HUES6 (cell line): ENCODE data around the gene TNNI3K.

Experiments
- H3K27ac ChIP-seq: 2 replicates; pipeline ENCODE4 v1.7.0; 2013; ENCODE audit warnings: low read depth, mild to moderate bottlenecking, low read length, inconsistent platforms
- H3K27me3 ChIP-seq: 2 replicates; pipeline ENCODE4 v1.6.1; 2013; ENCODE audit warnings: low read length; ENCODE audit not compliant: control insufficient read depth, insufficient read depth
- H3K36me3 ChIP-seq: 2 replicates; pipeline ENCODE4 v1.6.1; 2013; ENCODE audit warnings: low read length; ENCODE audit not compliant: control insufficient read depth, insufficient read depth
- H3K4me1 ChIP-seq: 2 replicates; pipeline ENCODE4 v1.6.1; 2013; ENCODE audit warnings: low read length; ENCODE audit not compliant: control insufficient read depth, insufficient read depth
- H3K4me3 ChIP-seq: 2 replicates; pipeline ENCODE4 v1.5.1; 2013; ENCODE audit warnings: low read depth, low read length
- H3K9ac ChIP-seq: one replicate; pipeline ENCODE4 v1.6.1; 2013; ENCODE audit warnings: mild to moderate bottlenecking, low read length
- H3K9me3 ChIP-seq: 2 replicates; pipeline ENCODE4 v1.6.1; 2013; ENCODE audit warnings: low read depth, low read length; ENCODE audit not compliant: control insufficient read depth, insufficient read depth

The TNNI3K gene

DNA sequence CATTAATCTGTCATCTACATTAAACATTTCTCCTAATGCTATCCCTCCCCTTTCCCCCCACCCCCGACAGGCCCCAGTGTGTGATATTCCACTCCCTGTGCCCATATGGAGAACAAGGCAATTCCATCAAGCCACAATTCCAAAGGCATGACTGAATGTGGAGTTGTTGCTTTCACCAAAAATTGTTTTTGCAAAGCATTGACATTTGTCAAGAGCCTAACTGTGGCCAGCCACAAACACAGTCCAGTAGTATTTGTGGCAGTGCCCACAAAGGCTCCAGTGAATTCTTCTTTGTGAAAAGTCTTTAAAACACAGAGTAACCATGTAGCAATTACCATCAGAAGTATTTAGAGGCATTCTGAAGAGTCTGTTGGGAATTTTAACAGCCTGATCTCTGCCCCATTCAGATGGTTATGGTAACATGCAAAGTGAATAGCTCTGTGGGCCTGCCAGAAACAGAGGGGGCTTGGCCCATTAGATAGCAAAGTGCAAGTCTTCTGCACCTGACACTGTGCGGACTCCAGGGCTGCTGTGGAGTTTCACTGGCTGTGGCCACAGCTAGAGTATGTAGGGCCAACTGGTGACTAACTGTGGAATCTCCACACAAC lies 288.8 kb downstream of the TNNI3K start:
- Histone ChIP-seq H3K27me3 (no peaks in the 10 kb centered on the region), H3K36me3 (no peaks in the 10 kb centered on the region), H3K4me1 (peaks cover 40% of the 10 kb centered on the region), H3K9ac (no peak overlapping the region), H3K4me3 (no peak overlapping the region), H3K27ac (no peak overlapping the region), H3K9me3 (no peaks in the 10 kb centered on the region)

DNA sequence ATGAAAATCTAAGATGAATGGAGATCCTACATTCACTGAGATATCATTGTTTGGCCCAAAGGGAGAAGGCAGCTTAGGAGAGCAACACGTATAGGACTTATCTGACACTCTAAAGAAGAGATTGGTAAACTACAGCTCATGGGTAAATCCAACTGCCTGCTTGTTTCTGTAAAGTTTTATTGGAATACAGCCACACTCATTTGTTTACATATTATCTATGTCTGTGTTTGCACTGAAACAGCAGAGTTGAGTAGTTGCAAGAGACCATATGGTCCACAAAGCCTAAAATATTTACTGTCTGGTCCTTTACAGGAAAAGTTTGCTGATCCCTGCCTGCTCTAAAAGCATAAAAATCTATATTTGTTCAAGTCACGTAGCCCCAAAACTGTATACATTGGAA lies 291.5 kb downstream of the TNNI3K start:
- H3K4me1 ChIP-seq, result peaks cover 37% of the 10 kb centered on the region

DNA sequence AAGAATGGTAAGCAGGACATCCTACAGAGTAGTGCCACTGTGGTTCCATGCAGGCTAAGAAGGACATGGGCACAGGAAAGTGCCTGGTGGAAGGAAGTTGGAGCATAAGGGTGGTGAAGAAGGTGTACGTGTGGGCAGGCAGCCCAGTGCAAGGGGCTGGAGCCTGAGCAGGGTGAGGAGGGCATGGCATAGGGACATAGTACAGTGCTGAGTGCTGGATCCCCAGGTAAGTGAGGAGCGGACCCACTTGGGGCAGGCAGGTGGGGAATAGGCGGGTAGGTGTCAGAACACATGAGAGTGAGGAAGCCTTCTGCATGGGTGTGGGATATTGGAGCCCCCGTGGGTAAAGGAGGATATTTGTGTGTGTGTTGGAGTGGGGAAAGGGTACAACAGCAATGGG lies 292.9 kb downstream of the TNNI3K start:
- no peak overlapping the region for H3K9ac ChIP-seq
- H3K27me3 ChIP-seq, result no peaks in the 10 kb centered on the region
- no peaks in the 10 kb centered on the region for H3K9me3 ChIP-seq
- H3K27ac ChIP-seq, result no peak overlapping the region
- no peak overlapping the region for H3K4me3 ChIP-seq
- no peaks in the 10 kb centered on the region for H3K36me3 ChIP-seq
- peaks cover 23% of the 10 kb centered on the region for H3K4me1 ChIP-seq

More for the DNA sequence above, 291.5 kb downstream of the TNNI3K start:
- Histone ChIP-seq H3K9ac (no peak overlapping the region), H3K36me3 (no peaks in the 10 kb centered on the region), H3K4me3 (no peak overlapping the region), H3K27me3 (no peaks in the 10 kb centered on the region), H3K9me3 (no peaks in the 10 kb centered on the region), H3K27ac (no peak overlapping the region)

DNA sequence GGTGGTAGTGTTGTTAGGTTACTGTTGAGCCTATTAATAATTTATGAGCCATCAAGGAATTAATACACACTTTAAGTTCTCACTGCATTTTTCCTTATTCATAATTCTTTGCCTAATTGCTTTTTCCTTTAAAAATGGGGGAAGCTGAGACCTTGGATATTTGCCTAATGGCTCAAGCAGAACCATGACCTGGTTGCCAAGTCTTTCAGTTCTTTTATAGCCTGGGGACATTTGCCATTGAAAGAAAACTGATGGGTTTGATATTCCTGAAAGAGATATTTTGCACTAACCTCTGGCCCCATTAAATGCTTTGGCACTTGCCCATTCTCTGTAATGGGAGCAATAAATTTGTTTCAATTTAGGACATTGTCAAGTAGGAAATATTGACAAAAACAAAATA lies 295.7 kb downstream of the TNNI3K start:
- Histone ChIP-seq H3K9me3 (no peaks in the 10 kb centered on the region), H3K4me3 (no peak overlapping the region), H3K36me3 (no peaks in the 10 kb centered on the region), H3K27me3 (no peaks in the 10 kb centered on the region), H3K9ac (no peak overlapping the region), H3K27ac (no peak overlapping the region), H3K4me1 (0 out of 2 replicates have a peak, but pooled peaks cover 2% of the 10 kb centered on the region)

DNA sequence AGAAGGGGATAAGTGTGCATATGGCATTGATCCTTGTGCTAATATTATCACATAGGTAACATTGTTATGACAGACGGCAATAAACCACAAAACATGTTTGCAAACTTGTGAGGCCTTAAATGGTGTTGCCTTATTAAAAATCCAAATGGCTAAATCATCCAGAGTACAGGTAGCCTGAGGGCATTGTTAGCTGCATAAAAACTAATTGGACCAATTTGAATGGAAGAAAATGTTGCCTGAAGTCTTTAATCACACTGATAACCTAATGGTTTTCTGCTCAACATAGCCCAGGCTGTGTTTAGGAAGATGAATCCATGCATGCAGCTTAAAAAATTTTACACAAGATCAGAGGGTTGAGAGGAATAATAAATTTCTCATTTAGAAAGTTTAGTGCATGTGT lies 296.6 kb downstream of the TNNI3K start:
- H3K27me3 ChIP-seq, result no peaks in the 10 kb centered on the region
- no peaks in the 10 kb centered on the region for H3K4me1 ChIP-seq
- H3K36me3 ChIP-seq, result no peaks in the 10 kb centered on the region
- no peak overlapping the region for H3K9ac ChIP-seq
- H3K9me3 ChIP-seq, result no peaks in the 10 kb centered on the region
- no peak overlapping the region for H3K4me3 ChIP-seq
- H3K27ac ChIP-seq, result no peak overlapping the region

DNA sequence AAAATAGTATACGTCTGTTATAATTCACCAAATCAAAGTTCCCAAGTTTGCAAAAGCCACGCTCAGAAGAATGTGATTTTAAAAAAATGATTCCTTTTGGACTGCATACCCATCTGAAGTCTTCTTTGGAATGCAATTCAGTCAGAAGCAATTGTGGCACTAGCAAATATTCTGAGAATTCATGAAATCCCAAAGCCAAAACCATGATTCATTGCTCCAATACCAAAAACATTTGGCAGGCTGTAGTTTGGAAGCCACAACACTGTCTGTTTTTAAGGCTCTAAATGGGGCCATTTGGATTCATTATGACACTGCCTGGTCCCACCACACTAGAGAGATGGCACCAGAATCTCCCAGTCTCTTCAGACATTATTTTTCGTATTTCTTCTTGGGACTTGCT lies 299.1 kb downstream of the TNNI3K start:
- H3K4me3 ChIP-seq, result no peak overlapping the region
- no peak overlapping the region for H3K27ac ChIP-seq
- H3K9ac ChIP-seq, result no peak overlapping the region
- no peaks in the 10 kb centered on the region for H3K27me3 ChIP-seq
- no peaks in the 10 kb centered on the region for H3K36me3 ChIP-seq
- H3K9me3 ChIP-seq, result no peaks in the 10 kb centered on the region
- no peaks in the 10 kb centered on the region for H3K4me1 ChIP-seq

DNA sequence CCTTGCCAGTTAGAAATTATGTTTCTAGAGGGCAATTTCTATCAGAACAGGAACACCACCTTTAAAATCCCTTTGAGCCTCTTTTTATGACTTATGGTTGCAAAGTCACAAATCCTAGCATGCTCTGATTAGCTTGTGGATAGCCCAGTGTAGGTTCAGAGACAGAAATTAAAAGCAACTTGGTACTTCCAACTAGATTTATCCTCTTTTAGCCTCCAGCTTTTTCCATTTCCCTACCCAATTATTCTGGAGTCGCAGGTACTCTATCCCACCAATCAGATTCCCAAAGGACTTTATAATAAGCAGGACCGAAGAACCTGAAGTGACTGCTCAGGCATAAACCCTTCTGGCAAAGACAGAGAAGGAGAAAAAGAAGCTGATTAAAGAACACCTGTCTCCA lies 310.6 kb downstream of the TNNI3K start:
- Histone ChIP-seq H3K4me1 (no peaks in the 10 kb centered on the region), H3K27me3 (no peaks in the 10 kb centered on the region), H3K9ac (no peak overlapping the region), H3K4me3 (no peak overlapping the region), H3K27ac (no peak overlapping the region), H3K9me3 (no peaks in the 10 kb centered on the region), H3K36me3 (no peaks in the 10 kb centered on the region)

DNA sequence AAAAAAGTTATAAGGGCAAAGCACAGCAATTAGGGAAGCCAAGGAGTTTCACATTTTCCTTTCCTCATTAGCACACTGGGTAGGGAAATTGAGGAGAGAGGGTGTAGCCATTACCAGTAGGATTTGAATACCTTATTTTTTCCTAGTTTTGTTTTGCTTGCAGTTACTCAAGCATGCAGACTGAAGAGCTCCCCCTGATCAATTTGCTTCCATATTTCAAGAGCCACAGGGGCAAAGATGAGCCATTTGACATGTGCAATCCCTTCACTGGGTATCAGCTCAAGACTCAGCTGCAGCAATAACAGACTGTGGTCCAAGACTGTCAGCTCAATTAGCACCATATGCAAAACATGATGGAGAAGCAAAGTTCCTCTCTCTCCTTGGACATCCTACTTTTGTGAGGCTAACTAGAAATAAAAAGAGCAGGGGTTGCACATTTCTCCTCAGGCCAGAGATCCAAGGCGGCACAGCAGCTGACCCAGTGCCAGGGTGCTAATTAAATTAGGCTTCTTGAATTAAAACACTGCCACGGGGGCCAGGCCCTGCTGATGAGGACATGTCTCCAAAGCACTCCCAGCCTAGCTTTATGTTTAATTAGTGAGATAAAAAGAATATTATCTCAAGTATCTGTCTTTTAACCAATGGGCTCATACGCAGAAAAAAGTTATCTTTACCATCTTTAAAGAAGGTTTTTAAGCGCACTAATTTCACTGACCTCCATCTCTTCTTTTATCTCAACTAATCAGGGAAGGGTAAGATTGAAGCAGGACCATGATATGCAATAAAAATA lies 314.0 kb downstream of the TNNI3K start:
- Histone ChIP-seq H3K9ac (no peak overlapping the region), H3K27me3 (no peaks in the 10 kb centered on the region), H3K36me3 (no peaks in the 10 kb centered on the region), H3K4me1 (no peaks in the 10 kb centered on the region), H3K27ac (no peak overlapping the region), H3K4me3 (no peak overlapping the region), H3K9me3 (no peaks in the 10 kb centered on the region)

DNA sequence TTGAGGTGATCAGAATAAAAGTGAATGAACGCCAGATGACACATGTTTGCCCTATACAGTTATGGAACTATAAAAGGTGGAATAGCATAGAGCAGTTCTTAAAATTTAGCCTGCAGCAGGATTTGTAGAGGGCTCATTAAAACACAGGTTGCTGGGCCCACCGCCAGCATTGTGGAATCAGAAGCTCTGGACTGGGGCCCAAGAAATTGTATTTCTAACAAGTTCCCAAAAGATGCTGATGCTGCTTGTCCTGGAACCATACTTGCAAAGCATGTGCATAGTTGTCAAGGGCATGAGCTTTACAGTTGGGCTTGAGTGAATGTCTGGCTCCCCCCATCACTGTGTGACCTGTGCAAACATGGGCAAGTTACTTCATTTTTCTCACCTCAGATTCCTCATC lies 314.7 kb downstream of the TNNI3K start:
- Histone ChIP-seq H3K27ac (no peak overlapping the region), H3K27me3 (no peaks in the 10 kb centered on the region), H3K9ac (no peak overlapping the region), H3K4me1 (no peaks in the 10 kb centered on the region), H3K36me3 (no peaks in the 10 kb centered on the region), H3K9me3 (no peaks in the 10 kb centered on the region), H3K4me3 (no peak overlapping the region)

DNA sequence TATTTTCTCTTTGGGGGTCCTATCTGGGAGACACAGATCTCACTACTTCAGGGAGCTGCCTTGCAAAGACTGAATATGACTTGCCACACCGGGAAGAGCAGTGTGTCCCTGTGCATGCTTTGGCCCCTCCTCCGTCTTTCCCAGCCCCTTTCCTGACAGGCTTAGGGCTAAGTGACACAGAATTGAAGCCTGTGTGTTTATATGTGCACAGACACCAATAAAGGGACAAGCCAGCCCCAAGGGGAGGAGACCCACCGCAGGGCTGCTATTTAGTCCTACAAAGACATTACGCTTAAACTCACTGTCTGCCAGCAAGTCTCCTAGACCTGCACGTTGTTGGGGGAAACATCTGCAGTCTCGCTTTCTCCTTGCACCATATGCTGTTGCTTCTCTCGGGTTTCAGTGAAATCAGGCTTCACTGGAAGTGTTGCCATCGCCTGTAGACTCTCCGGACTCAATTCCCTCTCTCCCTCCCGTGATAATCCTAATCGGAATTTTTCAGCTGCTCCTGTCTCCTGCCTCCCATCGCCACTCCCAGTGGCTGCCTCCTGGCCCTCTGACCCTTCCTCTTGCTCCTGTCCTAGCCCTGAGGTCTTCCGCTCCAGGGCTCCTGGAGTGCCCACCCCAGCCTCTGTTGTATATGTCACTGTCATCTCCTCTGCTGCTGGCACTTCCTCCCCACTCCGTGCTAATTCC lies 335.8 kb downstream of the TNNI3K start:
- H3K4me3 ChIP-seq, result no peak overlapping the region

DNA sequence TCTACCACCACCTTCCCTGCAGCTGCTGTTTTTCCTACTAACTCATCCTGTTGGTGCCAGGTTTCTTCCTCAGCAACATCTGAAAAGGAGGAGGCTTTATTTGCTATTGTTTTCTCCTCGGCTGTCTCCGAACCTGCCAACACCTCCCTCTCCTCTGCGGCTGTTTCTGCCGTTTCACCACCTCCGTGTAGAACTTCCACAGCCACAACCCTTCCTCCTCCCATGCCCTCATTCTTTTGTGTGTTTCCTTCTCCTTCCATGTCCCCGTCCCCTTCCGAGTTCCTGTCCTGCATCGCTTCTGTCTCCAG lies 336.3 kb downstream of the TNNI3K start:
- Histone ChIP-seq H3K9ac (no peak overlapping the region), H3K27ac (no peak overlapping the region), H3K9me3 (no peaks in the 10 kb centered on the region), H3K27me3 (no peaks in the 10 kb centered on the region), H3K4me1 (peaks cover 7% of the 10 kb centered on the region; the same call in 1 of the 2 replicates), H3K36me3 (no peaks in the 10 kb centered on the region), H3K4me3 (no peak overlapping the region)

More for the DNA sequence above, 335.8 kb downstream of the TNNI3K start:
- H3K27ac ChIP-seq, result no peak overlapping the region
- peaks cover 7% of the 10 kb centered on the region; the same call in 1 of the 2 replicates for H3K4me1 ChIP-seq
- no peak overlapping the region for H3K9ac ChIP-seq
- no peaks in the 10 kb centered on the region for H3K27me3 ChIP-seq
- H3K36me3 ChIP-seq, result no peaks in the 10 kb centered on the region
- H3K9me3 ChIP-seq, result no peaks in the 10 kb centered on the region
